Transverse colon (tissue), 4 donors: ENCODE data around the gene MYO3A.

Experiments
- CTCF ChIP-seq, 5 experiments: fragments of 200-600 bp in 3 of 5; fragments of 450-650 bp in 2 of 5; sonication (generic) in 3 of 5; IDR thresholded peaks; 1 replicate in 2 of 5; 2 replicates in 3 of 5; pipeline ENCODE4 v1.5.1; 2016 to 2017; ENCODE audit warnings: antibody characterized with exemption in 5 of 5, inconsistent platforms in 3 of 5, mild to moderate bottlenecking in 2 of 5, moderate library complexity in 1 of 5
- EP300 ChIP-seq: sonication (generic); formaldehyde crosslinking; IDR thresholded peaks from one replicate; pipeline ENCODE4 v1.6.1; 2017; ENCODE audit warnings: antibody characterized with exemption, low read depth
- POLR2A ChIP-seq: fragments of 450-650 bp; IDR thresholded peaks from one replicate; pipeline ENCODE4 v1.6.1; 2016; ENCODE audit warnings: antibody characterized with exemption, mild to moderate bottlenecking, moderate library complexity
- POLR2AphosphoS5 ChIP-seq, 3 donors: sonication (generic); formaldehyde crosslinking; IDR thresholded peaks; one replicate each; pipeline ENCODE4 v1.6.1; 2016; ENCODE audit warnings: antibody characterized with exemption in 3 of 3

DNA sequence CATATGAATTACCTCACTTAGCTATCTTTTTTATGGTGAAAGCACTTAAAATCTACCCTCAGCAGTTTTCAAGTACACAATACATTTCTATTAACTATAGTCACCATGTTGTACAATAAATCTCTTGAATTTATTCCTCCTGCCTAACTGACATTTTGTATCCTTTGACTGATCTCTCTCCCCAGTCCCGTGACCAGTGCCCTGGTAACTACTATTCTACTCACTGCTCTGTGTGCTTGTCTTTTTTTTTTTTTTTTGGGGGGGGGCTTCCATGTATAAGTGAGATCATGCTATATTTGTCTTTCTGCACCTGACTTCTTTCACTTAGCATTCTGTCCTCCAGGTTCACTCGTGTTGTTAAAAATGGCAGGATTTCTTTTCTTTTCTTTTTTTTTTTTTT is 271.2 kb downstream of the MYO3A start:
- TF ChIP-seq POLR2A (no peak), POLR2AphosphoS5 (IDR thresholded peaks at IDR 0.05) (no peak), CTCF (IDR thresholded peaks at IDR 0.05) (no peak), EP300 (no peak)
